HG03135 (cell line): ENCODE results near the gene CCL1.

ENCODE experiments used
- ATAC-seq: cut with Tn5 transposase; IDR thresholded peaks from one replicate; pipeline ENCODE4 v1.9.1; 2021; ENCODE audit warnings: mild to moderate bottlenecking, moderate library complexity; ENCODE audit not compliant: unreplicated experiment

The CCL1 gene

GRCh38 chr17:34384271-34384670 is 21.2 kb upstream of the CCL1 start:
- ATAC-seq: no peak

GRCh38 chr17:34383216-34383615 is 20.2 kb upstream of the CCL1 start:
- ATAC-seq: no peak

- ATAC-seq: no peak
These were observed 19.6 kb upstream of the CCL1 start for GRCh38 chr17:34382621-34383124.

GRCh38 chr17:34379868-34380267 is 16.8 kb upstream of the CCL1 start:
- ATAC-seq: no peak

- ATAC-seq: peak; percentile 69
These were observed 15.7 kb upstream of the CCL1 start for GRCh38 chr17:34378664-34379101.

GRCh38 chr17:34377078-34377823 is 14.2 kb upstream of the CCL1 start:
- ATAC-seq: no peak

GRCh38 chr17:34375426-34375997 is 12.5 kb upstream of the CCL1 start:
- no peak for ATAC-seq

- ATAC-seq: no peak
These were observed 11.4 kb upstream of the CCL1 start for GRCh38 chr17:34374457-34374856.

- ATAC-seq: no peak
These were observed 8.5 kb upstream of the CCL1 start for GRCh38 chr17:34371405-34372100.

GRCh38 chr17:34370997-34371395 is 8.0 kb upstream of the CCL1 start:
- ATAC-seq: no peak

GRCh38 chr17:34370376-34370996 is 7.5 kb upstream of the CCL1 start:
- no peak for ATAC-seq

GRCh38 chr17:34369571-34369970 is 6.5 kb upstream of the CCL1 start:
- no peak for ATAC-seq

GRCh38 chr17:34368946-34369500 is 6.0 kb upstream of the CCL1 start:
- ATAC-seq: no peak

GRCh38 chr17:34368196-34368945 is 5.3 kb upstream of the CCL1 start:
- ATAC-seq: no peak

GRCh38 chr17:34367486-34368195 is 4.6 kb upstream of the CCL1 start:
- ATAC-seq: no peak

GRCh38 chr17:34366529-34367107 is 3.6 kb upstream of the CCL1 start:
- no peak for ATAC-seq

GRCh38 chr17:34366010-34366409 is 3.0 kb upstream of the CCL1 start:
- ATAC-seq: no peak

- ATAC-seq: no peak
These were observed 2.3 kb upstream of the CCL1 start for GRCh38 chr17:34365340-34365739.

- no peak for ATAC-seq
These were observed 1.7 kb upstream of the CCL1 start for GRCh38 chr17:34364751-34365150.
